Vagina (tissue), 2 donors: ENCODE measurements around the gene S100PBP.

Source experiments
- POLR2A ChIP-seq, 2 donors: fragments of 450-650 bp; IDR thresholded peaks; one replicate each; pipeline ENCODE4 v1.6.1; 2017; ENCODE audit warnings: antibody characterized with exemption in 2 of 2, mild to moderate bottlenecking in 2 of 2, moderate library complexity in 2 of 2
- POLR2AphosphoS5 ChIP-seq, 2 donors: sonication (generic); formaldehyde crosslinking; IDR thresholded peaks; one replicate each; pipeline ENCODE4 v1.9.0; 2017; ENCODE audit warnings: antibody characterized with exemption in 2 of 2, mild to moderate bottlenecking in 2 of 2, low read depth in 1 of 2; ENCODE audit not compliant: insufficient read depth in 1 of 2
- TF ChIP-seq, protein P1 (sequence below), 3 experiments: fragments of 450-650 bp in 2 of 3; fragments of 200-600 bp in 1 of 3; sonication (generic) in 1 of 3; IDR thresholded peaks; one replicate each; pipeline ENCODE4 v1.5.1; 2017 to 2019; ENCODE audit warnings: antibody characterized with exemption in 3 of 3, mild to moderate bottlenecking in 2 of 3, moderate library complexity in 2 of 3

DNA sequence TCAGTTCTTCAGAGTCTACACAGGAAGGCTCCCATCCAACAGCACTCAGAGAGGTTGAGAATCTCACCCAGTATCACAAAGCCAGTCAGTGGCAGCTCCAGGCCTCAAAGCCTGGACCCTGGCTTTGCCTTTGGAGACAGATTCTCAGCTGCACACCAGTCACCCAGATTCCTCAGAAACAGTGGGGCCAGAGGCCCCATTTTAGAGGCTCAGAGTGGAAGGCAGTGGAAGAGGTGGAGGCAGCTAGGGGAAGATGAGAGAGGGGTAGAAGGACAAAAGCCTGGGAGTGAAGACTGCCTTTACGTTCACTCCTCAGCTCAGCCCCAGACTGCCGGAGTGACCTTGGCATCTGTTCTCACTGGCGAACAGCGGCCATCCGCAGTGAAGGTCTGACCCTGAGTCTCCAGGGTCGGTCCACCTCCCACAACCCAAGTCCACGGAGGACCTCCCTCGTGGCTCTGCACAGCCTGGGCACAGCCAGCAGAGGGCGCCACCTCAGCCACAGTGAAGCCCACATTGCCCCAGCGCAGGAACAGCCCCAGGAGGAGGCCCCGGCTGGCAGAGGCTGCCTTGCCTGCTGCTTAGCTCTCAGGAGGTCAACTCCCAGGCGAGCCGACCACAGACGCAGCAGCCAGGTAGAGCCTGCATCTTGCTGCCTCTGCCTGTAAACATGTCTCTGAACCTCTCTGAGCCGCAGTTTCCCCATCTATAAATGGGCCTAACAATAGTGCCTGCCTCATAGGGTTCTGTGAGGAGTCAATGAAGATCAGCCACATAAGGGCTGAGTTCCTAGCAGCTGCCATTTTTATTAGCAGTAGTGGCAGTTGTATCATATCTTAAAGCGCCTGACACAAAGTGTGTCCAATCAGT lies 59.1 kb downstream of the S100PBP start:
- TF ChIP-seq, protein P1, sequence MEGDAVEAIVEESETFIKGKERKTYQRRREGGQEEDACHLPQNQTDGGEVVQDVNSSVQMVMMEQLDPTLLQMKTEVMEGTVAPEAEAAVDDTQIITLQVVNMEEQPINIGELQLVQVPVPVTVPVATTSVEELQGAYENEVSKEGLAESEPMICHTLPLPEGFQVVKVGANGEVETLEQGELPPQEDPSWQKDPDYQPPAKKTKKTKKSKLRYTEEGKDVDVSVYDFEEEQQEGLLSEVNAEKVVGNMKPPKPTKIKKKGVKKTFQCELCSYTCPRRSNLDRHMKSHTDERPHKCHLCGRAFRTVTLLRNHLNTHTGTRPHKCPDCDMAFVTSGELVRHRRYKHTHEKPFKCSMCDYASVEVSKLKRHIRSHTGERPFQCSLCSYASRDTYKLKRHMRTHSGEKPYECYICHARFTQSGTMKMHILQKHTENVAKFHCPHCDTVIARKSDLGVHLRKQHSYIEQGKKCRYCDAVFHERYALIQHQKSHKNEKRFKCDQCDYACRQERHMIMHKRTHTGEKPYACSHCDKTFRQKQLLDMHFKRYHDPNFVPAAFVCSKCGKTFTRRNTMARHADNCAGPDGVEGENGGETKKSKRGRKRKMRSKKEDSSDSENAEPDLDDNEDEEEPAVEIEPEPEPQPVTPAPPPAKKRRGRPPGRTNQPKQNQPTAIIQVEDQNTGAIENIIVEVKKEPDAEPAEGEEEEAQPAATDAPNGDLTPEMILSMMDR (IDR thresholded peaks at IDR 0.05) = peak in 2 of 3 experiments; percentile 48 to 50
- TF ChIP-seq POLR2A (IDR thresholded peaks at IDR 0.05) = no peak
- no peak for TF ChIP-seq POLR2AphosphoS5 (IDR thresholded peaks at IDR 0.05; ENCODE audit: insufficient read depth in 1 of 2, low read depth in 1 of 2)
